OCI-LY1 (cell line): ENCODE measurements around the gene IL5.

Experiments used
- EZH2 ChIP-seq: fragments of 200-600 bp; sonication (generic), shearing (Covaris generic); IDR thresholded peaks from 2 replicates; pipeline ENCODE4 v1.8.0; 2017; ENCODE audit warnings: borderline replicate concordance, mixed run types, mild to moderate bottlenecking, antibody characterized with exemption, low read length, moderate library complexity, mixed read lengths
- TF ChIP-seq, protein P1 (sequence below): fragments of 200-600 bp; sonication (generic), shearing (Covaris generic); IDR thresholded peaks from 2 replicates; pipeline ENCODE4 v1.5.1; 2017; ENCODE audit warnings: mild to moderate bottlenecking, antibody characterized with exemption, low read length, moderate library complexity, mixed read lengths

DNA sequence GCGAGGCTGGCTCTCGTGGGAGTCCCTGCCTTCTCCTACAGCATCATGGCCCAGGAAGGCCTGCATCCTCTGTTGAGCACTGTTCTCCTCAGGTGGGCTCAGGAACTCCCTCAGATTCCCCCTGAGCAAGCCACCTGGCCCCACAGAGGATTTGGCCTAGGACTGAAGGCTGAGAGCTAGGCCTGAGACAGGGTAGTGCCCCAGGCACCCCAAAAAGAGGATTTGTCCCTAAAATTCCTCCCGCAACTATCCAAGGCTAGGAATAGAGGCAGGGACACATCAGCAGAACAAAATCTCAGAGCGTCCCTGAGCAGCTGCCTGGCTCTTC, 41.7 kb downstream of the IL5 start:
- TF ChIP-seq, protein P1, sequence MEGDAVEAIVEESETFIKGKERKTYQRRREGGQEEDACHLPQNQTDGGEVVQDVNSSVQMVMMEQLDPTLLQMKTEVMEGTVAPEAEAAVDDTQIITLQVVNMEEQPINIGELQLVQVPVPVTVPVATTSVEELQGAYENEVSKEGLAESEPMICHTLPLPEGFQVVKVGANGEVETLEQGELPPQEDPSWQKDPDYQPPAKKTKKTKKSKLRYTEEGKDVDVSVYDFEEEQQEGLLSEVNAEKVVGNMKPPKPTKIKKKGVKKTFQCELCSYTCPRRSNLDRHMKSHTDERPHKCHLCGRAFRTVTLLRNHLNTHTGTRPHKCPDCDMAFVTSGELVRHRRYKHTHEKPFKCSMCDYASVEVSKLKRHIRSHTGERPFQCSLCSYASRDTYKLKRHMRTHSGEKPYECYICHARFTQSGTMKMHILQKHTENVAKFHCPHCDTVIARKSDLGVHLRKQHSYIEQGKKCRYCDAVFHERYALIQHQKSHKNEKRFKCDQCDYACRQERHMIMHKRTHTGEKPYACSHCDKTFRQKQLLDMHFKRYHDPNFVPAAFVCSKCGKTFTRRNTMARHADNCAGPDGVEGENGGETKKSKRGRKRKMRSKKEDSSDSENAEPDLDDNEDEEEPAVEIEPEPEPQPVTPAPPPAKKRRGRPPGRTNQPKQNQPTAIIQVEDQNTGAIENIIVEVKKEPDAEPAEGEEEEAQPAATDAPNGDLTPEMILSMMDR: no peak
- no peak for TF ChIP-seq EZH2
